ENCODE data around the gene ARVCF.

GRCh38 chr22:20054034-20054427 lies 37.4 kb upstream of the ARVCF start:
- TF ChIP-seq CTCF (IDR thresholded peaks at IDR 0.05): no peak
- no peak for TF ChIP-seq POLR2A (IDR thresholded peaks at IDR 0.05)
